ENCODE measurements around the gene DGKE.

DGKE gene

GRCh38 chr17:56918916-56919315 lies 85.0 kb downstream of the DGKE start:
- no peak for DNase-seq
